HG03039 (cell line): ENCODE measurements around the gene CAMLG.

Experiments used
- ATAC-seq: cut with Tn5 transposase; IDR thresholded peaks from one replicate; pipeline ENCODE4 v1.9.1; 2021; ENCODE audit warnings: mild to moderate bottlenecking, moderate library complexity; ENCODE audit not compliant: unreplicated experiment

Gene CAMLG

DNA sequence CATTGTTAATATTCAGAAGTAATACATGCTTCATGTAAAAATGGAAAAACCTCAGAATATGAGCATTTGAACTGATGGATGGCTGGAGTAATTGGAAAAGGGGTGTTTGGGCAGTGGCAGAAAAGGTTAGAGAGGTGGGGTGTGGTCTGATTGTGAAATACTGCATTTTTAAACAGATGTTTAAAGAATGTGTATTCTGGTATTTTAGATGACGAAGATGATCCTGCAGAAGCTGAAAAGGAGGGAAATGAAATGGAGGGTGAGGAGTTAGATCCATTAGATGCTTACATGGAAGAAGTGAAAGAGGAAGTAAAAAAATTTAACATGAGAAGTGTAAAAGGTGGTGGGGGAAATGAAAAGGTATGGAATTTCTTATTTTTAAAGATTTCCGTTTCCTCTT is 39.0 kb downstream of the CAMLG start:
- no peak for ATAC-seq

DNA sequence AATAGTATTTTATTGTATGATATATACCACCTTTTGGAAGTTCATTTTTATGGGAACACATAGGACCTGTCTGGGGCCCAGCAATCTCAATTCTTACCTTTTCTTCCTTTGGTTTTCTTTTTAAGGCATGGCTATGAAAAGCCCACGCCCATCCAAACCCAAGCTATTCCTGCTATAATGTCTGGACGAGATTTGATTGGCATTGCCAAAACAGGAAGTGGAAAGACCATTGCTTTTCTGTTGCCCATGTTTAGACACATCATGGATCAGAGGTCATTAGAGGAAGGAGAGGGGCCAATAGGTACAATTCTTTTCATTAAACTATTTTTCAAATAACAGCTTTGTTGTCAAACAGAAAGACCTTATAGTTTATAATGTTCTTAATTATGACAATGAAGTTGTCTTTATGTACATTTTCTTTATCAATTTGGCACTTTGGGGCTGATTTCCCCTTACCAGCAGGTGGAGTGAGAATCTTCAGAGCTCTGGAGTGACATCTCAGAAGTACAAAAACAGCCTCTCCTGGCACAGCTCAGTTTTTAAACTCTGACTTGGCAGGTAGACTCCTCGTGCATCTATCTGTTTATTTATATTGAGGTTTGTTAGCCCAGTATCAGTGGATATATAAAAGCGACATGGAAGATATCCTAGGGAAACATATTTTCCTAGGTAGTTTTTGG is 46.0 kb downstream of the CAMLG start:
- ATAC-seq = no peak

DNA sequence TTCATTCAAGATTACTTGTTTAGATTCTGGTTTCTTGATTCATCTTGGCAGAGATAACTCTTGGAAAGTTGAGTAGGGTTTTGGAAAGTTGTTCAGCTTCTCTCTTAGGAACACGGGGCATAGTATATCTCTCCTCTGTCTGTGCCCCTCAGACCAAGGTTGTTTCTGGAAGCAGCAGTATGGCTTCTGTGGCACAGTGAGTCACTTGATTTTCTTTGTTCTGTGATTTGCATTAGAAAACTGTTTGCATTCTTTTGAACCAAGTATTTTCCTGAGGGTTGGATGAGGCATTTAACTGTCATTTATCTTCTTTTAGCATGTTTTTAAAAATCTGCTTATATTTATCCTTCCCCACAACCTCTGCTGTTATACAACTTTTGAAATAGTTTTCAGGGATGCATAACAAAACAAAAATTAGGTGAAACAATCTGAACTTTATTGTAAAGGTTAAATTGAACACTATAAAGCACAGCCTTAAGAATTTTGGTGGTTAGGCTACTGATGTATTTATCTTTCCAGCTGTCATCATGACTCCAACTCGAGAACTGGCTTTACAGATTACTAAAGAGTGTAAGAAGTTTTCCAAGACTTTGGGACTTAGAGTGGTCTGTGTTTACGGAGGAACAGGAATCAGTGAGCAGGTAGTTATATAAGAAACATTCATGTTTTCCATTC is 46.7 kb downstream of the CAMLG start:
- ATAC-seq = no peak

DNA sequence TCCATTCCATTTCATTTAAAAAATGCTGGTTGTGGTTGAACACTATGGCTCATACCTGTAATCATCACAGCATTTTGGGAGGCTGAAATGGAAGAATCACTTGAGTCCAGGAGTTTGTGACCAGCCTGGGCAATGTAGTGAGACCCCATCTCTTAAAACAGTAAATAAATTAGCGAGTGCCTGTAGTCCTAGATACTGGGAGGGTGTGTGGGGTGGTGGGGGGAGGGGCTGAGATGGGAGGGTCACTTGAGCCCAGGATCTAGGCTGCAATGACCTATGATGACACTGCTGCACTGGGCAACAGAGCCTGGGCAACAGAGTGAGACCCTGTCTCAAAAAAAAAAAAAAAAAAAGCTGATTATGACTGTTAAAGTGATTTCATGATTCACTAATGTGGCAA is 49.3 kb downstream of the CAMLG start:
- no peak for ATAC-seq

DNA sequence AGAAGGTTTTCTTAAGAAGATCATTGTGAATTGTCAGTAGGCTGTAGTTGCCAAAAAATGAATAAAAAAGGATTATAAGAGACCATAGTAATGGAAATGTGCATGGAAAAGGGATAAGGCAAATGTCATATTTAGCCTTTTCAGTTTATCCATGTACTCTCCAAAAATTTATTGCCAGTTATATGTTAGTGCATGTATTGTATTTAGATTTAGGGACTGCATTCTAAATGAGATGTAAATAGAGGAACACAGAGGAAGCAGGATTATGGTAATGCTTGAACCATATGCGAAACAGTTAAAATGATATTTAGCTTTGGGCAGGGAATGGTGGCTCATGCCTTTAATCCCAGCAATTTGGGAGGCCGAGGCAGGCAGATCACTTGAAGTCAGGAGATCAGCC is 53.2 kb downstream of the CAMLG start:
- ATAC-seq = no peak

DNA sequence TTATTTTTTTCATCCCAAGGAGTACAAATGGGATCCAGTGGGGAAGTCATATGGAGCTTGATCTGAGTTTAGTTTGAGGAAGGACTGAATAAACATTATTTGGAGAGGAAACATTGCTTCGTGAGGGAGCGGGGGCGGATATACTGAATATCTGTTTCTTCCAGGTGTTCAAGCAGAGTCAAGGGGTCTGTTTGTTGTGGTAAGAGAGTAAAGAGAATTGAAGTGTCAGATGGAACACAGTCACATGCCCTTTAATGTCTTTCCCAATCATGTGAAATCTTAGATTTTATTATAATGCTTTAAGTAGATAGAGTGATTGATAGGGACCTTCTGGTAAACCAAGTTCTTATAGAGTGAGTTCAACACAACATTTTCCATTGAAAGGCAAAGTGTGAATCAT is 53.9 kb downstream of the CAMLG start:
- no peak for ATAC-seq

DNA sequence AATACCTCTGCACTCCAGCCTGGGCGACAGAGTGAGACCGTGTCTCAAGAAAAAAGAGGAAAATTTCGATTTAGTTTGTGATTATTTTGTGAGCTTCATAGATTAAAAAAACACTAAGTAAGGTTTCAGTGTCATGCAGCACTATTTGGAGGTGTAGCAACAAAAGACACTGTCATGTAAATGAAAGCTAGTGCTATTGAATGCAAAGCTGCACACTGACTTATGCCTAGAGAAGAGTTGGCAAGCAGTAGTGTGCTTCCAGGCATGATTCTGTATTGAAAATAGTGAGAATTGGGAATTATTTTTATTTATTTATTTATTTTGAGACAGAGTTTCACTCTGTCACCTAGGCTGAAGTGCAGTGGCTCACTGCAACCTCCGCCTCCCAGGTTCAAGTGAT is 54.8 kb downstream of the CAMLG start:
- ATAC-seq = no peak

DNA sequence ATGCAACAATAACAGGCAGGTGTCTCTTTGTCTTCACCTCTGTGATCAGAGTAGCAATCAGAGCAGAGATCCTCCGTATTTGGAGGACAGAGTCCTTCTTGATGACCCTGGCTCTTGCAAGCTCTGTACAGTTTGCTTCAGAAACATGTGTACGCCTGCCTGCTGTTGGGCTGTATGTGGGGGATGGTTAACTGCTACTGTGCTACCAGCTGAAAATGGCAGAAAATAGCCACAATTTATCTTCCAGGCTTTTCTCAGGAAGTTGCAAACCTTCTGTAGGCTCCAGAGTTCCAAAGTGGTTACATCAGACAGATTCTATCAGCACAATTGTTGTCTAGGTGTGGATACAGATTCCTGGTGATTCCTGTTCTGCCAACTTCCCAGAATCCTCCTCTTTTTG is 55.7 kb downstream of the CAMLG start:
- no peak for ATAC-seq

DNA sequence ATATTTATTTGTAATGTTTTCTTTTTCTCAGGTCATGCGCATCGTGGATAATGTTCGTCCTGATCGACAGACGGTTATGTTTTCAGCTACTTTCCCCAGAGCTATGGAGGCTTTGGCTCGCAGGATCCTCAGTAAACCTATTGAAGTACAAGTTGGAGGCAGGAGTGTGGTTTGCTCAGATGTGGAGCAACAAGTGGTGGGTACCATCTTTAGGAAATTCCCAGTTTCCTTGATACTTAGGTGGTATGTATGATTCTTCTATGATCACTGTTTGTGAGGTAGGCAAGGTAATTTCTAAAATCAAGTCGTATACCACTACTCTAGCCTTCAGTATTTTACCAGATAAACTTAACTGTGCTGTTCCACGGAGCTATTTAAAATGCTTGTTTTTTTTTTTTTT is 56.5 kb downstream of the CAMLG start:
- no peak for ATAC-seq

DNA sequence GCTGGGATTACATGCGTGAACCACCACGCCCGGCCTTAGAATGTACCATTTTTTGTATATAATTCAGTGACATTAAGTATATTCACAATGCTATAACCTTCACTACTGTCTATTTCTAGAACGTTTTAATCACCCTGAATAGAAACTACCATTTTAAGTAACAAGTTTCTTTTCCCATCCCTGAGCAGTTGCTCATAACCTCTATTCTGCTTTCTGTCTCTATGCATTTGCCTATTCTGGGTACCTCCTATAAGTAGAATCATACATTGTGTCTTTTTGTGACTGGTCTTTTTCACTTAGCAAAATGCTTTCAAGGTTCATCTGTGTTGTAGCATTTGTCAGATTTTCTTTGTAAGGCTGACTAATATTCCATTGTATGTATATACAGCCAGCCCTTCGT is 60.1 kb downstream of the CAMLG start:
- no peak for ATAC-seq
